ENCODE measurements around the gene NUP107. TPM values are rescaled to one million over a fixed set of nuclear protein-coding genes. Genes with fewer than 3 reads are reported as not detected.

Gene NUP107
- total and polyA plus RNA-seq, 2 donors (not counting 1 experiment from before 2014, with no cell fraction given), result 23.2 to 77.3 TPM

DNA sequence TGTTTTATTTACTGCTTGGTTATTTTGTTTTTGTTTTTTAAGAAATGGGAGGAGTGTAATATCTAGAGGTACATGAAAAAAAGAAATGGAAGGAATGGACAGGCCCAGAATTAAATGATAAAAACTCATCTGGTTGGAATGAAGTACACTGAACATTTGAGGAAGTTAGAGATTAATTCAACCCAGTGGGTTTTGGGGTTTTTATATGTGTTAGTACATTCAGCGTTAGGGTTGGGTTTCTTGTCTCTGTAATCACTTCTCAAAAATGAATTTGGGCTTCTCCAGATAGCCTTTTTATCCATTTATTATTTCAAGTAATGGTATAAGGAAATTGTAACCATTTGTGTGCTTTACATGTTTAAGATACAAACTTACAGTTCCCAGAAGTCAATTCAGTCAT lies 19.5 kb upstream of the NUP107 start:
- Histone ChIP-seq H3K4me1 (ENCODE audit: control insufficient read depth in 2 of 2, insufficient read depth in 2 of 2, low read length in 2 of 2) (peaks cover 0 to 2% of the 10 kb centered on the region in 2 donors), H3K9me3 (ENCODE audit: control extremely low read depth in 1 of 3, control insufficient read depth in 2 of 3, insufficient read depth in 1 of 3, low read length in 2 of 3) (no peaks in the 10 kb centered on the region), H3K27ac (ENCODE audit: low read length in 2 of 2) (peak overlapping the region in 1 of 2 donors; percentile 35), H2AFZ (ENCODE audit: insufficient read depth, low read depth, low read length, poor library complexity, severe bottlenecking) (no peak overlapping the region), H3K9ac (ENCODE audit: low read length) (no peak overlapping the region), H3K27me3 (replicated peaks in 1 of 4; ENCODE audit: control extremely low read depth in 1 of 4, control insufficient read depth in 3 of 4, insufficient read depth in 4 of 4, low read length in 3 of 4) (no peaks in the 10 kb centered on the region), H3K36me3 (replicated peaks in 1 of 2; ENCODE audit: control extremely low read depth in 1 of 2, control insufficient read depth in 1 of 2, extremely low read depth in 1 of 2, insufficient read depth in 2 of 2, low read length in 1 of 2) (no peaks in the 10 kb centered on the region), H4K20me1 (ENCODE audit: control insufficient read depth, insufficient read depth, low read length, poor library complexity, severe bottlenecking) (no peaks in the 10 kb centered on the region), H3K4me3 (ENCODE audit: control extremely low read depth in 1 of 5, extremely low read depth in 1 of 5, insufficient read depth in 1 of 5, low read depth in 2 of 5, low read length in 4 of 5) (no peak overlapping the region), H3K79me2 (ENCODE audit: control insufficient read depth, insufficient read depth, low read length) (no peaks in the 10 kb centered on the region), H3K4me2 (replicated peaks; ENCODE audit: low read depth, low read length, poor library complexity, severe bottlenecking) (no peak overlapping the region)
- Mint-ChIP-seq H3K27me3 (no peaks in the 10 kb centered on the region), H3K4me3 (no peak overlapping the region), H3K27ac (peak overlapping the region; percentile 12), H3K9me3 (ENCODE audit: insufficient read depth) (no peaks in the 10 kb centered on the region), H3K4me1 (peaks cover 9% of the 10 kb centered on the region)
- intact Hi-C loops (cut with micrococcal nuclease), result no loop called here
- WGBS (ENCODE audit: insufficient coverage), result no CpG with 5 or more reads among the region's 1 CpG
- ChIA-PET POLR2A (no interaction called here), CTCF (interaction anchor here (0.9 kb wide), 1 partner anchor 9 kb away, joined by 4 read pairs; no protein-coding TSS in a partner anchor)
- TF ChIP-seq, protein P1, sequence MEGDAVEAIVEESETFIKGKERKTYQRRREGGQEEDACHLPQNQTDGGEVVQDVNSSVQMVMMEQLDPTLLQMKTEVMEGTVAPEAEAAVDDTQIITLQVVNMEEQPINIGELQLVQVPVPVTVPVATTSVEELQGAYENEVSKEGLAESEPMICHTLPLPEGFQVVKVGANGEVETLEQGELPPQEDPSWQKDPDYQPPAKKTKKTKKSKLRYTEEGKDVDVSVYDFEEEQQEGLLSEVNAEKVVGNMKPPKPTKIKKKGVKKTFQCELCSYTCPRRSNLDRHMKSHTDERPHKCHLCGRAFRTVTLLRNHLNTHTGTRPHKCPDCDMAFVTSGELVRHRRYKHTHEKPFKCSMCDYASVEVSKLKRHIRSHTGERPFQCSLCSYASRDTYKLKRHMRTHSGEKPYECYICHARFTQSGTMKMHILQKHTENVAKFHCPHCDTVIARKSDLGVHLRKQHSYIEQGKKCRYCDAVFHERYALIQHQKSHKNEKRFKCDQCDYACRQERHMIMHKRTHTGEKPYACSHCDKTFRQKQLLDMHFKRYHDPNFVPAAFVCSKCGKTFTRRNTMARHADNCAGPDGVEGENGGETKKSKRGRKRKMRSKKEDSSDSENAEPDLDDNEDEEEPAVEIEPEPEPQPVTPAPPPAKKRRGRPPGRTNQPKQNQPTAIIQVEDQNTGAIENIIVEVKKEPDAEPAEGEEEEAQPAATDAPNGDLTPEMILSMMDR (IDR thresholded peaks at IDR 0.05), result no peak
- TF ChIP-seq EZH2 (IDR thresholded peaks at IDR 0.05; ENCODE audit: borderline replicate concordance, insufficient read depth, low read depth, low read length, poor library complexity, severe bottlenecking), result no peak
- no peak for DNase-seq
- ATAC-seq (ENCODE audit: low read depth), result no peak

DNA sequence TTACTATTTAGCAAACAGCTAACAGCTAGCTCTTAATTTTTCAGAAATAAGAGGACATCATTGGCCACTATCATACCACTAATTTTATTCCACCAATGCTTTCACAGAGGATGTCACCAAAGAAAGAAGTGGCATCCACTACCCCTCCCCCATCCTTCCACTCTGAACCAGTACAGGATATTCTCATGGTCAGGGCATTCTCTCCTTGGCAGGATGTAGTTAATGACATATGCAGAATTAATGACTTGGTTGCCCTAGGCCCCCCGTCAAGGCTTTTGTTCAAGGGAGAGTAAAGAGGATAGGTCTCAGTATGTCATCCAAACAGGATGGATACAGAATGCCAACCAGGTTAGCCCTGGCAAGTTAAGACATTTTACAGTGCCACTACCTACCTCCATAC lies 18.9 kb upstream of the NUP107 start:
- no peak overlapping the region for H3K4me2 ChIP-seq (replicated peaks; ENCODE audit: low read depth, low read length, poor library complexity, severe bottlenecking)
- H3K79me2 ChIP-seq (ENCODE audit: control insufficient read depth, insufficient read depth, low read length), result no peaks in the 10 kb centered on the region
- 60% methylated on average over 1 of the region's 1 CpG for WGBS (ENCODE audit: insufficient coverage)
- H3K9me3 ChIP-seq (ENCODE audit: control extremely low read depth in 1 of 3, control insufficient read depth in 2 of 3, insufficient read depth in 1 of 3, low read length in 2 of 3), result no peaks in the 10 kb centered on the region
- H3K9me3 Mint-ChIP-seq (ENCODE audit: insufficient read depth), result no peaks in the 10 kb centered on the region
- no peaks in the 10 kb centered on the region for H3K27me3 ChIP-seq (replicated peaks in 1 of 4; ENCODE audit: control extremely low read depth in 1 of 4, control insufficient read depth in 3 of 4, insufficient read depth in 4 of 4, low read length in 3 of 4)
- H3K27me3 Mint-ChIP-seq, result no peaks in the 10 kb centered on the region
- no peak overlapping the region for H2AFZ ChIP-seq (ENCODE audit: insufficient read depth, low read depth, low read length, poor library complexity, severe bottlenecking)
- POLR2A ChIA-PET, result no interaction called here
- intact Hi-C loops (cut with micrococcal nuclease), result no loop called here
- TF ChIP-seq, protein P1 (IDR thresholded peaks at IDR 0.05), result no peak
- no peak for TF ChIP-seq EZH2 (IDR thresholded peaks at IDR 0.05; ENCODE audit: borderline replicate concordance, insufficient read depth, low read depth, low read length, poor library complexity, severe bottlenecking)
- peak overlapping the region in 1 of 2 donors; percentile 35 for H3K27ac ChIP-seq (ENCODE audit: low read length in 2 of 2)
- peak overlapping the region; percentile 32 for H3K27ac Mint-ChIP-seq
- CTCF ChIA-PET, result interaction anchor here (0.9 kb wide), 1 partner anchor 9 kb away, joined by 4 read pairs; no protein-coding TSS in a partner anchor
- no peak overlapping the region for H3K4me3 Mint-ChIP-seq
- H3K4me1 ChIP-seq (ENCODE audit: control insufficient read depth in 2 of 2, insufficient read depth in 2 of 2, low read length in 2 of 2), result peaks cover 0 to 2% of the 10 kb centered on the region in 2 donors
- ATAC-seq (ENCODE audit: low read depth) (no peak), DNase-seq (no peak)
- H4K20me1 ChIP-seq (ENCODE audit: control insufficient read depth, insufficient read depth, low read length, poor library complexity, severe bottlenecking), result no peaks in the 10 kb centered on the region
- H3K4me1 Mint-ChIP-seq, result peaks cover 9% of the 10 kb centered on the region
- H3K9ac ChIP-seq (ENCODE audit: low read length), result no peak overlapping the region
- H3K36me3 ChIP-seq (replicated peaks in 1 of 2; ENCODE audit: control extremely low read depth in 1 of 2, control insufficient read depth in 1 of 2, extremely low read depth in 1 of 2, insufficient read depth in 2 of 2, low read length in 1 of 2), result no peaks in the 10 kb centered on the region
- H3K4me3 ChIP-seq (ENCODE audit: control extremely low read depth in 1 of 5, extremely low read depth in 1 of 5, insufficient read depth in 1 of 5, low read depth in 2 of 5, low read length in 4 of 5), result no peak overlapping the region
